C4-2B (cell line): Measurements from ENCODE around the gene TYROBP.

Experiments
- CTCF ChIP-seq: fragments of 450-650 bp; conservative IDR thresholded peaks from 2 replicates; pipeline ENCODE4 v1.5.1; 2017; ENCODE audit warnings: mild to moderate bottlenecking
- ZFX ChIP-seq: fragments of 450-650 bp; IDR thresholded peaks from 2 replicates; pipeline ENCODE4 v1.6.1; 2017

- TF ChIP-seq CTCF (no peak), ZFX (no peak)
Measured at GRCh38 chr19:35909684-35910035, 1.6 kb upstream of the TYROBP start.
